Nephron (organoid): ENCODE measurements around the gene RAB27B.
A peak's percentile ranks its signal among the peaks of the same experiment; 100 is the strongest.

Experiments
- H3K27ac Mint-ChIP-seq, 3 experiments: 2 replicates each; pipeline ENCODE4 v1.8.0; 2020; ENCODE audit warnings: mixed read lengths in 3 of 3, mild to moderate bottlenecking in 2 of 3, moderate library complexity in 1 of 3
- H3K27me3 Mint-ChIP-seq: 2 replicates; pipeline ENCODE4 v1.8.0; 2021; ENCODE audit warnings: low read depth, mild to moderate bottlenecking, moderate library complexity, mixed read lengths
- H3K36me3 Mint-ChIP-seq: 2 replicates; pipeline ENCODE4 v1.8.0; 2020; ENCODE audit warnings: low read depth, mixed read lengths
- H3K4me1 Mint-ChIP-seq: 2 replicates; pipeline ENCODE4 v1.8.0; 2020; ENCODE audit warnings: mixed read lengths
- H3K4me3 Mint-ChIP-seq, 3 experiments: 2 replicates each; pipeline ENCODE4 v1.8.0; 2020; ENCODE audit warnings: mild to moderate bottlenecking in 3 of 3, mixed read lengths in 3 of 3, moderate library complexity in 2 of 3
- H3K9me3 Mint-ChIP-seq: 2 replicates; pipeline ENCODE4 v1.8.0; 2020; ENCODE audit warnings: mixed read lengths
- CTCF ChIP-seq, 3 experiments: fragments of 200-600 bp; sonication (generic); IDR thresholded peaks; one replicate each; pipeline ENCODE4 v1.5.0; 2021; ENCODE audit warnings: antibody characterized with exemption in 3 of 3; ENCODE audit not compliant: unreplicated experiment in 3 of 3

RAB27B gene

GRCh38 chr18:54888933-54889332, 60.7 kb downstream of the RAB27B start:
- Mint-ChIP-seq H3K9me3 (no peaks in the 10 kb centered on the region), H3K27ac (no peak overlapping the region), H3K4me1 (no peaks in the 10 kb centered on the region), H3K27me3 (no peaks in the 10 kb centered on the region), H3K4me3 (no peak overlapping the region), H3K36me3 (no peaks in the 10 kb centered on the region)
- TF ChIP-seq CTCF (IDR thresholded peaks at IDR 0.05; ENCODE audit: unreplicated experiment in 3 of 3): no peak

- Mint-ChIP-seq H3K27ac (no peak overlapping the region), H3K27me3 (no peaks in the 10 kb centered on the region), H3K4me1 (no peaks in the 10 kb centered on the region), H3K4me3 (no peak overlapping the region), H3K36me3 (no peaks in the 10 kb centered on the region), H3K9me3 (peaks cover 2% of the 10 kb centered on the region)
- TF ChIP-seq CTCF (IDR thresholded peaks at IDR 0.05; ENCODE audit: unreplicated experiment in 3 of 3): no peak
These were observed 71.2 kb downstream of the RAB27B start for GRCh38 chr18:54899500-54899899.

DNA sequence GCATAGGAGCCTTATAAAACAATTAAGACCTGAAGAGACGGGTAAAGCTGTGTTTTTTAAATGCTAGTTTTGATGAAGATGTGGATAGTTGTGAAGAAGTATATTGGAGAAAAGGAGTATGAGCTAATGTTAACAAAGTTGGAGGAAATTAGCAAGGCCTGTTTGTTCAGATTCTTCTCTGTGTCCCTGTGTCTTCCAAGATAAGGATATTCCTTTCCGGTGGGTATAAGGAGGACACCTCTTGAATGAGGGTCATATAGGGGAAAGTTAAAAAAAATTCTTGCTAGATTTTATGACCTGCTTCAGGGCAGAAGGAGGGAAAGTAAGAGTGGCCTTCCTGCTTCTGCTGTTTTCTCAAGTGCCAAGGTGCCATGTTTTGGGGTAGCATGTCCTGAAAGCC, 72.0 kb downstream of the RAB27B start:
- TF ChIP-seq CTCF (IDR thresholded peaks at IDR 0.05; ENCODE audit: unreplicated experiment in 3 of 3): no peak
- H3K36me3 Mint-ChIP-seq: no peaks in the 10 kb centered on the region
- no peaks in the 10 kb centered on the region for H3K4me1 Mint-ChIP-seq

GRCh38 chr18:54904581-54904980, 76.3 kb downstream of the RAB27B start:
- TF ChIP-seq CTCF (IDR thresholded peaks at IDR 0.05; ENCODE audit: unreplicated experiment in 3 of 3): no peak
- Mint-ChIP-seq H3K4me3 (no peak overlapping the region), H3K27ac (no peak overlapping the region), H3K36me3 (no peaks in the 10 kb centered on the region), H3K27me3 (no peaks in the 10 kb centered on the region), H3K4me1 (peaks cover 6% of the 10 kb centered on the region), H3K9me3 (peaks cover 2% of the 10 kb centered on the region)

More for the DNA sequence above, 72.0 kb downstream of the RAB27B start:
- Mint-ChIP-seq H3K27me3 (no peaks in the 10 kb centered on the region), H3K9me3 (peaks cover 2% of the 10 kb centered on the region), H3K4me3 (no peak overlapping the region), H3K27ac (no peak overlapping the region)

- Mint-ChIP-seq H3K36me3 (no peaks in the 10 kb centered on the region), H3K9me3 (peaks cover 2% of the 10 kb centered on the region), H3K4me1 (peaks cover 6% of the 10 kb centered on the region), H3K27me3 (no peaks in the 10 kb centered on the region), H3K27ac (no peak overlapping the region), H3K4me3 (no peak overlapping the region)
- TF ChIP-seq CTCF (IDR thresholded peaks at IDR 0.05; ENCODE audit: unreplicated experiment in 3 of 3): no peak
These were observed 77.4 kb downstream of the RAB27B start for GRCh38 chr18:54905629-54906028.

DNA sequence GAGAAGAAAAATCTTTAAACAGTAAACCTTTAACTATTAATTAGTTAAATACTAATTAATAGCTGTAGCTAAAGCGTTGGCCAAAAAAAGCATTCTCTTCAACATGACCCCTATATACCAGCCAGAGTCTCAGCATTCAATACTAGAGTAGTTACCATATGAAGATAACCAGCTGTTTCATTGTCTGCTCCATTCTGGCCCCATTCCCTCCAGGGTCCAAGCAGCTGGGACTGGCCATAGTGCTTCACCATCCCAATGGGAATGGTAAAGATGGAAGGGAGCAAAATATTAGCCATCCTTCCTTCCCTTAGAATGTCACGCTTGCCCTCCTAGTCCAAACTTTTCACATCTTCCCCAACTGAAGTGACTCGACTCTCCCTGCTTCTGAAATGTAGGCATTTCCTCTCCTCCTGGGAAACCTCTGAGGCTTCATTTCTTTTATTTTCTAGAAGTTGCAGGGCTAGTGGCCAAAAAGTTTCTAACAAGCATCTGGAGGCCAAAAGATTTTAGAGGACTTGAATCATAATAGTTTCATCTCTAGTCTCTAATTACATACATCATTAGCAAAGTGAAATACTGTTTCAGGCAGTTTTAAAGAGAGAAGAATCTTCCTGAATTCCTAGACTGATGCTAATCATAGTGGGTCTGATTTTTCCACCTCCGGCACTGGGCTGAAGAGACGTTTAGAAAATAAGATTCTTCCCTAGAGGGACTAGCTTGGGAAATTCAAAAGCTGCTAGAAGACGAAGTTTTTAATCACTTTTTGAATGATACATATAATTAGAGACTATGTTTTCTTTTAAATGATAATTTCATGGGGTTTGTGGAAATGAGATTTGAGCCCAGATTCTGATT, 78.3 kb downstream of the RAB27B start:
- H3K27me3 Mint-ChIP-seq: no peaks in the 10 kb centered on the region
- no peak for TF ChIP-seq CTCF (IDR thresholded peaks at IDR 0.05; ENCODE audit: unreplicated experiment in 3 of 3)
- peaks cover 2% of the 10 kb centered on the region for H3K9me3 Mint-ChIP-seq
- no peak overlapping the region for H3K4me3 Mint-ChIP-seq
- no peaks in the 10 kb centered on the region for H3K36me3 Mint-ChIP-seq
- H3K27ac Mint-ChIP-seq: peak overlapping the region in 2 of 3 experiments; percentile 1 to 67
- H3K4me1 Mint-ChIP-seq: peaks cover 6% of the 10 kb centered on the region
